Heart right ventricle (tissue), 16 donors: ENCODE measurements around the gene EFTUD2. TPM values are rescaled to one million over a fixed set of nuclear protein-coding genes. Genes with fewer than 3 reads are reported as not detected.

Experiments
- ATAC-seq, 8 donors: fragments of 200-7000 bp; cut with Tn5 transposase; one replicate each; pipeline ENCODE4 v1.9.1; 2020; ENCODE audit warnings: mild to moderate bottlenecking in 8 of 8, moderate library complexity in 8 of 8, moderate number of reproducible peaks in 1 of 8
- DNase-seq, 2 donors: peaks; one replicate each; pipeline ENCODE4 v3.0.0-alpha.2; 2020
- H3K27ac ChIP-seq, 10 donors: fragments of 200-600 bp; sonication (generic) in 2 of 10; one replicate each; pipeline versions ENCODE4 v1.5.0 to v1.8.0; 2020 to 2022; ENCODE audit warnings: mild to moderate bottlenecking in 3 of 10
- H3K27me3 ChIP-seq, 7 donors: fragments of 200-600 bp; one replicate each; pipeline ENCODE4 v1.8.0; 2021 to 2022; ENCODE audit warnings: mild to moderate bottlenecking in 2 of 7
- H3K36me3 ChIP-seq, 9 donors: fragments of 200-600 bp; sonication (generic) in 1 of 9; one replicate each; pipeline versions ENCODE4 v1.5.0 to v1.8.0; 2020 to 2022; ENCODE audit warnings: mild to moderate bottlenecking in 2 of 9
- H3K4me1 ChIP-seq, 9 donors: fragments of 200-600 bp; sonication (generic) in 1 of 9; one replicate each; pipeline versions ENCODE4 v1.5.0 to v1.8.0; 2020 to 2022; ENCODE audit warnings: mild to moderate bottlenecking in 4 of 9
- H3K4me3 ChIP-seq, 10 donors: fragments of 200-600 bp; sonication (generic) in 2 of 10; one replicate each; pipeline versions ENCODE4 v1.5.0 to v1.8.0; 2020 to 2022; ENCODE audit warnings: mild to moderate bottlenecking in 7 of 10, moderate library complexity in 2 of 10
- H3K9me3 ChIP-seq, 11 donors: fragments of 200-600 bp in 10 of 11; sonication (generic) in 2 of 11; one replicate each; pipeline versions ENCODE4 v1.5.0 to v1.8.0; 2013 to 2022; ENCODE audit warnings: mild to moderate bottlenecking in 2 of 11, control low read depth in 1 of 11, moderate library complexity in 1 of 11
- CTCF ChIP-seq, 9 donors: fragments of 200-600 bp; sonication (generic) in 2 of 9; IDR thresholded peaks; one replicate each; pipeline versions ENCODE4 v1.5.0 to v1.8.0; 2021 to 2022; ENCODE audit warnings: antibody characterized with exemption in 9 of 9, mild to moderate bottlenecking in 5 of 9, moderate library complexity in 1 of 9
- WGBS, 2 donors: extraction: QIAGEN DNeasy Blood & Tissue Kit; methylation state at CpG; one replicate each; pipeline ENCODE4 v1.1.7; 2013; ENCODE audit warnings: inconsistent platforms in 1 of 2; 5-methylcytosine and 5-hydroxymethylcytosine counted together
- intact Hi-C, 10 donors: fragments of 100-400 bp; cut with DNase I; formaldehyde crosslinking; loops; one replicate each; pipeline versions ENCODE4 v1.11.1 to v1.14.2; 2022
- polyA plus RNA-seq, 2 donors: library from polyadenylated mRNA; stranded (reverse); fragments of 200-250 nt; gene quantifications; one replicate each; pipeline ENCODE4 v1.2.3, GENCODE V29; 2013
- total RNA-seq, 10 donors: library from RNA; stranded (reverse); fragmentation: NEBNext Ultra II Directional in 3 of 10; extraction: Animal tissue kit (Norgen Biotek cat#: 25700) in 3 of 10; gene quantifications; one replicate each; pipeline versions ENCODE4 v1.2.1 to v1.2.4, GENCODE V29; 2021 to 2023
- donor health status: Arrhythmogenic right ventricular cardiomyopathy.
- donor health status: ischemic (EF 13 %, LVEDD 7.1; RV severe dilation, severe dysfunction).
- donor health status: healthy with polysubstance abuse.
- donor health status: DM: no; HTN: yes; CAD: no.
- donor health status: DM: no; HTN: no; CAD: no.
- donor health status: ischemic (EF 25% LVEDD 6.9; RV normal size, moderate dysfunction).
- donor health status: ischemic (EF 25% LVEDD 5.7; RV mildly dilated, moderate dysfunction).
- donor health status: healthy.
- donor health status: DM: yes; HTN: yes; CAD: no.
- donor health status: Ischemic cardiomyopathy.
- donor health status: ischemic (EF 35%, LVEDD 5.7; RV mildly dilated, moderate dysfunction).
- donor health status: nonischemic (EF 11% LVEDD 7.7; RV severe dilation, severe dysfunction).
- donor health status: DM: yes; HTN: yes; CAD: no.
- donor health status: PGD.
- donor health status: ischemic (EF 29% LVEDD 5.4; RV normal size, mild dysfunction).
- donor health status: nonischemic (EF 23%, LVEDD 6.1; RV moderate dilation, normal function).

EFTUD2 gene
- total and polyA plus RNA-seq, 12 donors: 21.6 to 78.2 (median 61.5) TPM

GRCh38 chr17:44924107-44924544 is 24.9 kb upstream of the EFTUD2 start:
- no peak for DNase-seq
- H3K4me1 ChIP-seq: peaks cover 3 to 26% (median 10%) of the 10 kb centered on the region in 9 donors
- no peak for TF ChIP-seq CTCF (IDR thresholded peaks at IDR 0.05)
- intact Hi-C loops: loop anchor here in 6 of 10 donors (5.0 to 10.0 kb wide), 7 partner anchors 43 to 271 kb away; partner anchors contain the start of genes C1QL1 (in 1 of the 6) and PLCD3 (in 1 of the 6)
- peaks cover 0 to 12% (median 0%) of the 10 kb centered on the region in 7 donors for H3K27me3 ChIP-seq
- WGBS, 2 donors: 87% methylated on average over 9 of the region's 9 CpGs
- no peak overlapping the region for H3K4me3 ChIP-seq
- no peak overlapping the region for H3K27ac ChIP-seq
- ATAC-seq: no peak
- peaks cover 0 to 22% (median 0%) of the 10 kb centered on the region in 9 donors for H3K36me3 ChIP-seq
- H3K9me3 ChIP-seq: no peaks in the 10 kb centered on the region

GRCh38 chr17:44922746-44923470 is 23.7 kb upstream of the EFTUD2 start:
- Histone ChIP-seq H3K4me3 (no peak overlapping the region), H3K27me3 (peaks cover 0 to 12% (median 0%) of the 10 kb centered on the region in 7 donors), H3K27ac (peak overlapping the region in 1 of 10 donors; percentile 27), H3K9me3 (no peaks in the 10 kb centered on the region), H3K4me1 (peaks cover 3 to 26% (median 10%) of the 10 kb centered on the region in 9 donors), H3K36me3 (peaks cover 0 to 11% (median 0%) of the 10 kb centered on the region in 9 donors)
- intact Hi-C loops: loop anchor here in 6 of 10 donors (2.0 to 10.0 kb wide), 8 partner anchors 44 to 272 kb away; partner anchors contain the start of genes C1QL1 (in 1 of the 6) and PLCD3 (in 1 of the 6)
- no peak for DNase-seq
- WGBS, 2 donors: 65 to 70% methylated on average over 19 of the region's 19 CpGs
- ATAC-seq: no peak
- TF ChIP-seq CTCF (IDR thresholded peaks at IDR 0.05): no peak

GRCh38 chr17:44922136-44922535 is 22.9 kb upstream of the EFTUD2 start:
- intact Hi-C loops: loop anchor here in 6 of 10 donors (2.0 to 10.0 kb wide), 8 partner anchors 45 to 273 kb away; partner anchors contain the start of genes C1QL1 (in 1 of the 6) and PLCD3 (in 1 of the 6)
- H3K36me3 ChIP-seq: peaks cover 0 to 4% (median 0%) of the 10 kb centered on the region in 9 donors
- no peak for ATAC-seq
- H3K4me1 ChIP-seq: peaks cover 2 to 33% (median 13%) of the 10 kb centered on the region in 9 donors
- H3K4me3 ChIP-seq: no peak overlapping the region
- DNase-seq: no peak
- TF ChIP-seq CTCF (IDR thresholded peaks at IDR 0.05): no peak
- H3K27me3 ChIP-seq: peaks cover 0 to 12% (median 0%) of the 10 kb centered on the region in 7 donors
- H3K27ac ChIP-seq: peak overlapping the region in 2 of 10 donors; percentile 47 to 64
- H3K9me3 ChIP-seq: no peaks in the 10 kb centered on the region
- 84 to 85% methylated on average over 6 of the region's 6 CpGs for WGBS, 2 donors

- H3K27me3 ChIP-seq: peaks cover 0 to 12% (median 0%) of the 10 kb centered on the region in 7 donors
- intact Hi-C loops: loop anchor here in 9 of 10 donors (2.0 to 10.0 kb wide), 12 partner anchors 46 to 273 kb away; partner anchors contain the start of genes C1QL1 (in 2 of the 9) and PLCD3 (in 2 of the 9)
- H3K27ac ChIP-seq: peak overlapping the region in 8 of 10 donors; percentile 32 to 64 (median 48)
- peaks cover 4 to 41% (median 18%) of the 10 kb centered on the region in 9 donors for H3K4me1 ChIP-seq
- no peak overlapping the region for H3K4me3 ChIP-seq
- peak; percentile 44 to 83 (median 61) for ATAC-seq
- no peaks in the 10 kb centered on the region for H3K36me3 ChIP-seq
- peak in 3 of 9 donors; percentile 5 to 21 (median 10) for TF ChIP-seq CTCF (IDR thresholded peaks at IDR 0.05)
- DNase-seq: peak in 1 of 2 donors; percentile 41
- no peaks in the 10 kb centered on the region for H3K9me3 ChIP-seq
- WGBS, 2 donors: 26 to 34% methylated on average over 11 of the region's 11 CpGs
These were observed 22.1 kb upstream of the EFTUD2 start for GRCh38 chr17:44921122-44921882.
